K562 (cell line): Measurements from ENCODE around the gene CADPS2. TPM values are rescaled to one million over a fixed set of nuclear protein-coding genes. Genes with fewer than 3 reads are reported as not detected.

Experiments used
- CHD7 ChIP-seq: fragments of 200-600 bp; sonication (generic); IDR thresholded peaks from one replicate; pipeline ENCODE4 v1.6.1; 2012; ENCODE audit warnings: mild to moderate bottlenecking, low read depth, low read length, inconsistent platforms
- CUX1 ChIP-seq: fragments of 200-800 bp; sonication (Bioruptor generic); IDR thresholded peaks from 2 replicates; pipeline ENCODE4 v1.6.1; 2016; ENCODE audit warnings: missing genetic modification characterization, missing compliant biosample characterization
- polyA plus RNA-seq, 8 experiments: library from polyadenylated mRNA; depleted of rRNA in 4 of 8; stranded (reverse) in 5 of 8; unstranded in 3 of 8; fragments of >200 nt; fragmentation: Nextera tagmentation in 2 of 8; fragmentation: Illumina TruSeq in 1 of 8; extraction: Ambion mirVana in 2 of 8; extraction: Trizol in 1 of 8; gene quantifications; 2 replicates each; pipeline versions ENCODE4 v1.2.1 to v1.2.3, GENCODE V29; 2011 to 2014; ENCODE audit warnings: inconsistent platforms in 1 of 8, missing spikeins in 1 of 8
- total RNA-seq, 7 experiments: library from RNA; depleted of rRNA in 6 of 7; stranded (reverse); fragments of >200 nt in 6 of 7; fragmentation: Illumina TruSeq in 2 of 7; extraction: Trizol in 2 of 7; gene quantifications; 2 replicates each; pipeline versions ENCODE4 v1.2.1 to v1.2.3, GENCODE V29; 2011 to 2021; ENCODE audit warnings: low replicate concordance in 1 of 7

The CADPS2 gene
- total and polyA plus RNA-seq, 9 of the 15 experiments (the other 6 are each of a cell fraction or from before 2014, with no cell fraction given), result 0.03 to 0.14 (median 0.04) TPM; not detected in 1

GRCh38 chr7:122433765-122434164 is 452.5 kb downstream of the CADPS2 start (continued):
- no peak for TF ChIP-seq CUX1 (CRISPR knock-in tag)
- TF ChIP-seq CHD7, result no peak
